Stimulated activated naive CD8-positive, alpha-beta T cell treated with anti-CD3 and anti-CD28 coated beads, Interleukin-15, Interleukin-2, amounts not matched to agents 100 ng/mL and 50 ng/mL, for 24 hours (primary cell): Measurements from ENCODE around the gene CNRIP1.
A peak's percentile ranks its signal among the peaks of the same experiment; 100 is the strongest.
"Not testable (repeated sequence)": the region's sequence is repeated elsewhere in the genome, so short reads cannot be mapped to it uniquely, and the experiment has no call there.

Experiments used
- H3K27ac Mint-ChIP-seq: one replicate; pipeline ENCODE4 v1.8.0; 2021; ENCODE audit warnings: mild to moderate bottlenecking, mixed read lengths
- H3K27me3 Mint-ChIP-seq: one replicate; pipeline ENCODE4 v1.8.0; 2021; ENCODE audit warnings: mixed read lengths
- H3K36me3 Mint-ChIP-seq: one replicate; pipeline ENCODE4 v1.8.0; 2021; ENCODE audit warnings: low read depth, mixed read lengths
- H3K4me1 Mint-ChIP-seq: one replicate; pipeline ENCODE4 v1.8.0; 2021; ENCODE audit warnings: low read depth, mixed read lengths
- H3K4me3 Mint-ChIP-seq: one replicate; pipeline ENCODE4 v1.8.0; 2021; ENCODE audit warnings: mild to moderate bottlenecking, mixed read lengths
- H3K9me3 Mint-ChIP-seq: one replicate; pipeline ENCODE4 v1.8.0; 2021; ENCODE audit warnings: mixed read lengths

CNRIP1 gene

GRCh38 chr2:68351997-68352396 lies 32.2 kb upstream of the CNRIP1 start:
- Mint-ChIP-seq H3K36me3 (no peaks in the 10 kb centered on the region), H3K27me3 (peaks cover 4% of the 10 kb centered on the region), H3K4me1 (no peaks in the 10 kb centered on the region), H3K9me3 (no peaks in the 10 kb centered on the region), H3K4me3 (no peak overlapping the region), H3K27ac (no peak overlapping the region)

GRCh38 chr2:68349091-68349490 lies 29.3 kb upstream of the CNRIP1 start:
- not testable (repeated sequence) for H3K4me1 Mint-ChIP-seq, H3K27ac Mint-ChIP-seq, H3K36me3 Mint-ChIP-seq, H3K9me3 Mint-ChIP-seq, H3K4me3 Mint-ChIP-seq
- H3K27me3 Mint-ChIP-seq: peaks cover 11% of the 10 kb centered on the region

- peaks cover 25% of the 10 kb centered on the region for H3K27me3 Mint-ChIP-seq
Observed at GRCh38 chr2:68345129-68345875, 25.6 kb upstream of the CNRIP1 start.

GRCh38 chr2:68344031-68344430 lies 24.3 kb upstream of the CNRIP1 start:
- no peak overlapping the region for H3K27ac Mint-ChIP-seq
- peaks cover 32% of the 10 kb centered on the region for H3K27me3 Mint-ChIP-seq
- H3K9me3 Mint-ChIP-seq: no peaks in the 10 kb centered on the region
- H3K4me3 Mint-ChIP-seq: no peak overlapping the region
- H3K4me1 Mint-ChIP-seq: no peaks in the 10 kb centered on the region
- no peaks in the 10 kb centered on the region for H3K36me3 Mint-ChIP-seq

More at GRCh38 chr2:68345129-68345875, 25.6 kb upstream of the CNRIP1 start:
- Mint-ChIP-seq H3K4me3 (no peak overlapping the region), H3K36me3 (no peaks in the 10 kb centered on the region), H3K4me1 (no peaks in the 10 kb centered on the region), H3K27ac (no peak overlapping the region), H3K9me3 (no peaks in the 10 kb centered on the region)

- peaks cover 32% of the 10 kb centered on the region for H3K27me3 Mint-ChIP-seq
- no peaks in the 10 kb centered on the region for H3K4me1 Mint-ChIP-seq
- H3K36me3 Mint-ChIP-seq: no peaks in the 10 kb centered on the region
- no peak overlapping the region for H3K4me3 Mint-ChIP-seq
- H3K27ac Mint-ChIP-seq: no peak overlapping the region
- no peaks in the 10 kb centered on the region for H3K9me3 Mint-ChIP-seq
Observed at GRCh38 chr2:68342470-68342869, 22.7 kb upstream of the CNRIP1 start.

- Mint-ChIP-seq H3K27me3 (peaks cover 25% of the 10 kb centered on the region), H3K9me3 (no peaks in the 10 kb centered on the region), H3K27ac (no peak overlapping the region), H3K4me3 (no peak overlapping the region), H3K4me1 (no peaks in the 10 kb centered on the region), H3K36me3 (no peaks in the 10 kb centered on the region)
Observed at GRCh38 chr2:68341583-68341982, 21.8 kb upstream of the CNRIP1 start.

GRCh38 chr2:68341062-68341329 lies 21.2 kb upstream of the CNRIP1 start:
- Mint-ChIP-seq H3K36me3 (no peaks in the 10 kb centered on the region), H3K27ac (no peak overlapping the region), H3K4me3 (no peak overlapping the region), H3K9me3 (no peaks in the 10 kb centered on the region), H3K27me3 (peaks cover 21% of the 10 kb centered on the region), H3K4me1 (no peaks in the 10 kb centered on the region)

GRCh38 chr2:68340226-68341061 lies 20.7 kb upstream of the CNRIP1 start:
- no peak overlapping the region for H3K27ac Mint-ChIP-seq

GRCh38 chr2:68336192-68336591 lies 16.4 kb upstream of the CNRIP1 start:
- no peaks in the 10 kb centered on the region for H3K9me3 Mint-ChIP-seq
- H3K4me1 Mint-ChIP-seq: no peaks in the 10 kb centered on the region
- no peak overlapping the region for H3K27ac Mint-ChIP-seq
- no peak overlapping the region for H3K4me3 Mint-ChIP-seq
- no peaks in the 10 kb centered on the region for H3K36me3 Mint-ChIP-seq
- peaks cover 14% of the 10 kb centered on the region for H3K27me3 Mint-ChIP-seq

More at GRCh38 chr2:68340226-68341061, 20.7 kb upstream of the CNRIP1 start:
- Mint-ChIP-seq H3K27me3 (peaks cover 21% of the 10 kb centered on the region), H3K4me1 (no peaks in the 10 kb centered on the region), H3K9me3 (no peaks in the 10 kb centered on the region), H3K4me3 (no peak overlapping the region), H3K36me3 (no peaks in the 10 kb centered on the region)

GRCh38 chr2:68333931-68334330 lies 14.2 kb upstream of the CNRIP1 start:
- Mint-ChIP-seq H3K27me3 (peaks cover 6% of the 10 kb centered on the region), H3K4me1 (peaks cover 4% of the 10 kb centered on the region), H3K9me3 (no peaks in the 10 kb centered on the region), H3K4me3 (no peak overlapping the region), H3K27ac (no peak overlapping the region), H3K36me3 (no peaks in the 10 kb centered on the region)

GRCh38 chr2:68333009-68333408 lies 13.3 kb upstream of the CNRIP1 start:
- Mint-ChIP-seq H3K27me3 (peaks cover 15% of the 10 kb centered on the region), H3K4me1 (peaks cover 4% of the 10 kb centered on the region), H3K27ac (no peak overlapping the region), H3K36me3 (no peaks in the 10 kb centered on the region), H3K4me3 (no peak overlapping the region), H3K9me3 (no peaks in the 10 kb centered on the region)

GRCh38 chr2:68330691-68331090 lies 10.9 kb upstream of the CNRIP1 start:
- Mint-ChIP-seq H3K4me1 (peaks cover 4% of the 10 kb centered on the region), H3K27me3 (peaks cover 29% of the 10 kb centered on the region), H3K36me3 (no peaks in the 10 kb centered on the region), H3K9me3 (no peaks in the 10 kb centered on the region), H3K27ac (no peak overlapping the region), H3K4me3 (no peak overlapping the region)

GRCh38 chr2:68328901-68329300 lies 9.2 kb upstream of the CNRIP1 start:
- Mint-ChIP-seq H3K9me3 (no peaks in the 10 kb centered on the region), H3K4me3 (no peak overlapping the region), H3K36me3 (no peaks in the 10 kb centered on the region), H3K4me1 (peaks cover 4% of the 10 kb centered on the region), H3K27me3 (peaks cover 35% of the 10 kb centered on the region), H3K27ac (no peak overlapping the region)

GRCh38 chr2:68325056-68325455 lies 5.3 kb upstream of the CNRIP1 start:
- H3K36me3 Mint-ChIP-seq: no peaks in the 10 kb centered on the region
- peaks cover 60% of the 10 kb centered on the region for H3K27me3 Mint-ChIP-seq
- no peak overlapping the region for H3K4me3 Mint-ChIP-seq

GRCh38 chr2:68320118-68320641 lies 431 bp upstream of the CNRIP1 start:
- no peaks in the 10 kb centered on the region for H3K36me3 Mint-ChIP-seq
- H3K9me3 Mint-ChIP-seq: no peaks in the 10 kb centered on the region
- peaks cover 13% of the 10 kb centered on the region for H3K4me1 Mint-ChIP-seq
- peak overlapping the region; percentile 67 for H3K4me3 Mint-ChIP-seq
- H3K27me3 Mint-ChIP-seq: peaks cover 70% of the 10 kb centered on the region
- H3K27ac Mint-ChIP-seq: no peak overlapping the region

More at GRCh38 chr2:68325056-68325455, 5.3 kb upstream of the CNRIP1 start:
- H3K4me1 Mint-ChIP-seq: peaks cover 4% of the 10 kb centered on the region
- H3K27ac Mint-ChIP-seq: no peak overlapping the region
- no peaks in the 10 kb centered on the region for H3K9me3 Mint-ChIP-seq
